ENCODE data around the gene IKZF3.
"Not testable (repeated sequence)": the region's sequence is repeated elsewhere in the genome, so short reads cannot be mapped to it uniquely, and the experiment has no call there.

IKZF3 gene

GRCh38 chr17:39861235-39861634 is 2.9 kb downstream of the IKZF3 start:
- no peak for DNase-seq

GRCh38 chr17:39855911-39856649 is 8.0 kb downstream of the IKZF3 start:
- not testable (repeated sequence) for DNase-seq

- no peak for DNase-seq
Observed at GRCh38 chr17:39854909-39855308, 9.2 kb downstream of the IKZF3 start.

- DNase-seq = no peak
Observed at GRCh38 chr17:39852239-39852638, 11.9 kb downstream of the IKZF3 start.

GRCh38 chr17:39850186-39850585 is 13.9 kb downstream of the IKZF3 start:
- not testable (repeated sequence) for DNase-seq

GRCh38 chr17:39848600-39848999 is 15.5 kb downstream of the IKZF3 start:
- DNase-seq = no peak

GRCh38 chr17:39846205-39846604 is 17.9 kb downstream of the IKZF3 start:
- no peak for DNase-seq

GRCh38 chr17:39845052-39845846 is 18.9 kb downstream of the IKZF3 start:
- DNase-seq = no peak

GRCh38 chr17:39841134-39841683 is 22.9 kb downstream of the IKZF3 start:
- DNase-seq = no peak

GRCh38 chr17:39838784-39839183 is 25.3 kb downstream of the IKZF3 start:
- DNase-seq = no peak

- no peak for DNase-seq
Observed at GRCh38 chr17:39838057-39838456, 26.1 kb downstream of the IKZF3 start.

- no peak for DNase-seq
Observed at GRCh38 chr17:39836117-39836516, 28.0 kb downstream of the IKZF3 start.

GRCh38 chr17:39835038-39835786 is 28.9 kb downstream of the IKZF3 start:
- DNase-seq = no peak

- no peak for DNase-seq
Observed at GRCh38 chr17:39834017-39834416, 30.1 kb downstream of the IKZF3 start.

GRCh38 chr17:39831588-39831987 is 32.5 kb downstream of the IKZF3 start:
- DNase-seq = no peak

- DNase-seq = no peak
Observed at GRCh38 chr17:39828443-39828842, 35.7 kb downstream of the IKZF3 start.

- DNase-seq = no peak
Observed at GRCh38 chr17:39826334-39826733, 37.8 kb downstream of the IKZF3 start.

GRCh38 chr17:39823407-39824054 is 40.6 kb downstream of the IKZF3 start:
- no peak for DNase-seq

- DNase-seq = no peak
Observed at GRCh38 chr17:39822051-39822451, 42.1 kb downstream of the IKZF3 start.

- no peak for DNase-seq
Observed at GRCh38 chr17:39820987-39821386, 43.1 kb downstream of the IKZF3 start.

GRCh38 chr17:39820541-39820940 is 43.6 kb downstream of the IKZF3 start:
- no peak for DNase-seq

All from anterior cingulate cortex (tissue), 58 donors.